HG02623 (cell line): ENCODE results near the gene SLC2A1.

Experiments used
- ATAC-seq: cut with Tn5 transposase; IDR thresholded peaks from one replicate; pipeline ENCODE4 v1.9.1; 2021; ENCODE audit warnings: moderate library complexity; ENCODE audit not compliant: unreplicated experiment

SLC2A1 gene

DNA sequence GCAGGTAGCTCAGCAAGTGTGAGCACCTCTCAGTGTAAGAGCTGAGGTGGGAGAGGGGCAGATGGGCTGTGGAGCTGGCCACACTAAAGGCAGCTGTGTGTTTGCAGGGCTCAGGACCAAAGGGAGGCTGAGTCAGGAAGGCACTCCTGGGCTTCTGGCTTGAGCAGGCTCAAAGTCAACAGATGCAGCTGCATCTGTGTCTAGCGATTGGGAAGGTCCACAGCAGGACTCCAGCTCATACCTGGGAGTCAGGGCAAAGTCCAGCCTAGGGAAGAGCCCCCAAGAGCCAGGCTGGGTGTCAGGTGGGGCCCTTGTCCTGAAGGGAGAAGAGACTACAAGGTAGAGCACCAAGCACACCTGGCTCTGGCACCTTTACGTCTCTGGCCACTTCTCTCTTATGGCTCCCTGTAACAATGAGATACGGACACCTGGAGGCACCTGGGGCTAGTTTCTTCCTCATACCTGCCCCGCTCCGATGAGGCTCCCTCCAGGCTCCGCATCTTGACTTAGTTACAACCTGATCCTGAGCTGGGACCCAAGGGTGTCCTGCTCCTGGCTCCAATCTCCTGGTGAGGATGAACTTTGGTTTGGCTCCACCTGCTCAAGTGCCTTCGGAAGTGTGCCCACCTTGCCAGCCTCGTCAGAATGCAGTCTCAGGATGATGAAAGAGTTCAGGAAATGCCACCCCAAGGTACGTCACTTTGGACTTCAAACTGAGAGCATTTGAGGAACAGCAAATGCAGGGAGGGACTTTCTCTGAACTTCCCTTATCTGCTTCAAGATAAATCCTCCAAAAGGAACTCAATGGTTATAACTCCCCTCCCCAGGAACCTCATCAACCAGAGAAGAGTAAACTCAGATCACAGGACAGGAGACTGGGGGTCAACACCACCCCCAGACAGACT, 21.5 kb upstream of the SLC2A1 start:
- no peak for ATAC-seq

DNA sequence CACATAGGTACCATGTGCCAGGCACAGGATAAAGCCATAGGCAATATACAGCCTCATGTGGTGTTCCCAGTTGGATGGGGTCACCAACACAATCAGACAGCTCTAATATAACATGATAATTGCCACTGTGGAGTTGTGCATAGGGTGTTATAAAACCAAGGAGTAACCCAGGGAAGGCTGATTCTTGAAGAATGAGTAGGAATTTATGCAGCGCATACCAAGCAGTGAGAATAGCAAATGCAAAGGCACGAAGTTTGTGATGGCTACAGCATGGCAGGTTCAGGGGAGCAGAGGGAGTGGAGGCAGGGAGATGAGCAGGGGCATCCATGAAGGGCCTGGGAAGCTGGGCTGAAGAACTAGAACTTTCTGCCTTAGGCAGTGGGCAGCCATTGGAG, 20.4 kb upstream of the SLC2A1 start:
- ATAC-seq = no peak

DNA sequence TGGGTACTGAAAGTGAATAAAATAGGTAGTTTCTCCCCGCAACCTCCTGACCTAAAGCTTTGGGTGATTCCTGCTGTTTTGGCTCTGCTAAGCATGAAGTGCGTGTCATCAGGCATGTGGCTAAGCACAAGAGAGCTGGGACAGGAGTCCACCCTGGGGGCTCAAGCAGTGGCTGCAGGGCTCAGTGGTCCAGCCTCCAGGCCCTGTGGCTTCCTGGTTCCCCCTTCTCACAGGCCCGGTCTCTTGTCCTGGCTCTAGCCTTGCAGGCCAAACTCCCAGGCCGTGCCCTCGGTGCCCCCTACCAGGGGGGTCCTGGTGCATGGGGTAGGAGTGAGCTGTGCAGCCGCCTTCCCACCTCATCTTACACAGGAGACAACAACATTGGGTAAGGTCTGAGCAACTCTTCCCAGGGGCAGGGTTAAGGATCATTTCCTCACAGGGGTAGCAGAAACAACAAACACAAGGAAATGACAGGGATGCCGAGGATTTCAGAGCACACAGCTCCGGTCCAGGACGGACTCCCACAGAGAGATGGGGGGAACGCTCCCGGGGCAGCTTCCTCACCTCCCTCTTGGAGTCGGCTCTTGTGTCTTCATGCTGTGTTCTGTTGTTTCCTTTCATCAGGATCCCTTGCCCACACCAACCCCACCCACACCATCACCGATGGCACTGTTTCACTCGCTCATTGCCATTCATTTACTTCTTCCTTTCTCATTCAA, 19.8 kb upstream of the SLC2A1 start:
- no peak for ATAC-seq

GRCh38 chr1:42977653-42978052, 19.0 kb upstream of the SLC2A1 start:
- ATAC-seq = no peak

- ATAC-seq = no peak
These were observed 17.0 kb upstream of the SLC2A1 start for GRCh38 chr1:42975561-42976225.

DNA sequence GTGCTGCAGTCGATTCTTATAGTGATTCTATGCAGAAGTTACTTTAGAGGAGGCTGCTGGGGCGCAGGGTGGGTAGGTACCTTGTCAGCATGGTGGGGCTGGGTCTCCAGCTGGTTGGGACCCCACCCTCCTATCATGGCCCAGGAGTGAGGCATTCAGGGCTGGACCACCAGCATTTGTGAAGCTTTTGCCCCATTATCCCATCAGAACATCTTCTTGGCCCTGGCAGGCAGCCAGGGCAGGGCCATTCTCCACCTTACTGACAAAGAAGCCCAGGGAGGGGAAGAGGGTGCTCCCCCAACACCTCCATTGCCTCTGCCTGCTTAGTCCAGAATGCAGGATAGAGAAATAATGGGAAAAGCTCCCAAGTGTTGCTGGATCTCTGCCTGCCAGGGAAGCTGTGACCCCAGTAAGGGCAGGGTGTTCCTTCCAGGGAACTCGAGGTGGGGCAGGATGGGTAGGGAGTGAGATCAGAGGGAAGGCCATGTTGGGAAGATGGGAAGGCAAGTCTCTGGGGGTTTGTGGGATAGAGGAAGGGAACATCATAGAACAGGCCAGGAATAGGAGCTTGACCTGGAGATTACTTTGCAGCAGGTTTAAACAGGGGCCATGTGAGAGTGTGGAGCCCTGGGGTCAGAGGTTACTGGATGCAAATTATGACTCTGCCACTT, 16.2 kb upstream of the SLC2A1 start:
- no peak for ATAC-seq

GRCh38 chr1:42973799-42974198, 15.1 kb upstream of the SLC2A1 start:
- ATAC-seq = no peak

- no peak for ATAC-seq
These were observed 14.6 kb upstream of the SLC2A1 start for GRCh38 chr1:42973286-42973685.

DNA sequence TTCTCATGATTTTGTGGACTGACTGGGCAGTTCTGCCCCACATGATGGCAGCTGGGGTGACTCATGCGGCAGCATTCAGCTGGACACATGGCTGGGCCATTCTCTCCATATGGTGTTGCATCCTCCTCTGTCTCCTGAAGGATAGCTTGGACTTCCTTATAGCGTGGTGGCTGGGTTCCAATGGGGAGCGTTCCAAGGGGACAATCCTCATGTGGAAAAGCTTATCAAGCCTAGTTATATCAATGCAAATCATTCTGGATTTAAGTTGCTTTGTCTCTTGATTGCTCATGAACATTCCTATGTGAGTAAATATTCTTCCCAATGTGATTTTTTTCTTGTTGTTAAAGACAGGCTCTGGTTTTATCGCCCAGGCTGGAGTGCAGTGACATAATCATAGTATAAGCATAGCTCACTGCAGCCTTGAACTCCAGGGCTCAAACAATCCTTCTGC, 13.2 kb upstream of the SLC2A1 start:
- no peak for ATAC-seq

DNA sequence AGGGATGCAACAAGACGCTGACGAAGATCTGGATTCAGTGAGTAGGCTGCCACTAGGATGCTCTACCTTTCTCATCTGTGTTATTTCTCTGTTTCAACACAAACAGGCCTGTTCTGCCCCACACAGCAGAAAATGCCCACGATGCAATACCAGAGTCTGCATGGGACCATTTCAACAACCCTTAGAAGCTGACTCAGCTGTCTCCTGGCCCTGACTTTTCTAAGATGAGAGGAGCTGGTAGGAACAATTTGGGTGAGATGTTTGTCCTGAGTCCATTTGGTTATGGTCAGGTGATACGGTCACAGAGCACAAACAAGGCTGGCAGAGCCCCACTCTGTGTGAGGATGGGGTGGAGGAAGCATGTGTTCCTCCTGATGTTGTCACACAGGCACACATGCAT, 11.5 kb upstream of the SLC2A1 start:
- ATAC-seq = no peak

GRCh38 chr1:42968654-42969053, 10.0 kb upstream of the SLC2A1 start:
- no peak for ATAC-seq

DNA sequence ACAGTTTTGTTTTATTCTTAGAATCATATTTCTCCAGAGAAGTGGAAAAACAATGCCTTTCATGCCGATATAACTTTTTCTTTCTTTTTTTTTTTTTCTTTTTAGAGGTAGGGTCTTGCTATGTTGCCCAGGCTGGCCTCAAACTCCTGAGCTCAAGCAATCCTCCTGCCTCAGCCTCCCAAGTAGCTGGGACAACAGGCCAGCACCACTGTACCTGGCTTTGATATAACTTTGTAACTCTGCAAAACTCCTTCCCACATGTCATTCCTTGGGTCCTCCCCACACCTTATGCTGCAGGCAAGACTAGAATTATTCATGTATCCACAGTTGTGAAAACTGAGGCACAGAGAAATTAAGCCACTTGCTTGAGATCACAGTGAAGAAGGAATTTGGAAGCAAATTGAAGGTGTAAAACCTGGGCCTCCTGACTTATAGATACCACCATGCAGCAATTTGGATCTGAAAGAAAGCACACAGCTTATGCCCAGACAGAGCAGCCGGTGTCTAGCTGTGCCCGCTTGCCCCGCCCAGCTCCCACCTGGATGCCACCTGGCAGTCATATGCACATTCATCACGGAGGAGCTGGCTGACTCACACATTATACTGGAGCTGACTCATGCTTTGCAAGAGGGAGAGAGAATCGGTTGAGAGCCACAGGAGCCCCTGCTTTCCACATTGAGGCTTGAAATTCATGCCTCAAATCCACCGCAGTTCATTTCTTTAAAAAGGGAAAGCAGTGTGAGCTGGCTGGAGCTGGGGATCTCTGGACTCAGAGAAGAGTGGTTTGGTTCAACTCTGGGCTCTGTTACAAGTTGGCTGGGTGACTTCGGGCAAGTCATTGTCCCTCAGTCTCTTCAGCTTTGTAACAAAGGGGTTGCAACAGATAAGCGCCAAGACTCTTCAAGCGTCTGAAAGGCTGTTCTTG, 8.3 kb upstream of the SLC2A1 start:
- ATAC-seq = no peak

- no peak for ATAC-seq
These were observed 6.7 kb upstream of the SLC2A1 start for GRCh38 chr1:42965378-42965777.

DNA sequence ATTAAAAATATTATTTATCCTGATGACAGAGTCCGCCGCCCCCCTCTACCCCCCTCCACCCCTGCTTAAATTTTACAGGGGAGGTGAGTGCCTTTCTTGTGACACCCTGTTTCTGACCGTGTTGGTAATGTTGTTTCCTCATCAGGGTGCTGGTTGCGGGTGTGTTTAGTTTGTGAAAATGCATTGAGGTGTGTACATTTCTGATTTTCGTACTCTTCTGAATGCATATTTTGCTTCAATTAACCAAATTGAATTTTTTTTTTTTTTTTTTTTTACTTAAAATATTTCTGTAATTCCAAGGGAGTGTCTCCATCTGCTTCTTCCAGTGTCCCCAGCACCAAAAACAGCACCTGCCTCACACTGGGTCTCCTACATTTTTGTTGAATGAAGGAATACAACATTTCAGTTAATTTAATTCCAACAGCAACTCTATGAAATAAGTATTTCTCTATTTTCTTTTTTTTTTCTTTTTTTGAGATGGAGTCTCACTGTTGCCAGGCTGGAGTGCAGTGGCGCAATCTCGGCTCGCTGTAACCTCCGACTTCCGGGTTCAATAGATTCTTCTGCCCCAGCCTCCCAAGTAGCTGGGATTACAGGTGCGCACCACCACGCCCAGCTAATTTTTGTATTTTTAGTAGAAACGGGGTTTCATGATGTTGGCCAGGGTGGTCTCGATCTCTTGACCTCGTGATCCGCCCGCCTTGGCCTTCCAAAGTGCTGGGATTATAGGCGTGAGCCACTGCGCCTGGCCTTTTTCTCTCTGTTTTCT, 5.6 kb upstream of the SLC2A1 start:
- ATAC-seq = no peak

DNA sequence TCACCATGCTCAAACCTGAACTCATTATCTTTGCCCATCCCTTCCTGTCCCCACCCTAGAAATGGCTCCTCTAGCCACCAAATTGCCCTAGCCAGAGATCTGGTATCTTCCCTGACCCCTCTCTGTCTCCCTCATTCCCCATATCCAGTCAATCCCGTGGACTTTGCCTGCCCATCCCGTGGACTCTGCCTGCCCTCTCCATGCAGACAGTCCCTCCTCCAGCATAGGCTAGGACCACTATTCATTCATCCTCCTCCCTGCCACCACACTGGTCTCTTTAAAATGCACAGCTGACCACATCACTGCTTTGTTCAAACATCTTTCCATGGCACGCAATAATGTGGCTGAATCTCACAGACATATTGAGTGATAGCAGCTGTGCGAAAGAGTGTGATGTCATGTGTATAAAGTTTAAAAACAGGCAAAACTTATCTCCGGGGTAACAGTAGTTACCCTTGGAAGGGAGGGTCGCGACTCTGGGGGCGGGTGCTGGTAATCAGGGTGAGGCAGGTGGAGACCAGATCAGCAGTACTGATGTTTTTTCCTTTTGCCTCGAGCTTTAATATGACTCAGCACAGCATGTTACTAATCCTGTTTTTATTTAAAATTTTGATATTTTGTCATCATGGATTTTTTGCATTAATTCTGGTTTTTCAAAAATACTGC, 4.8 kb upstream of the SLC2A1 start:
- ATAC-seq = no peak

DNA sequence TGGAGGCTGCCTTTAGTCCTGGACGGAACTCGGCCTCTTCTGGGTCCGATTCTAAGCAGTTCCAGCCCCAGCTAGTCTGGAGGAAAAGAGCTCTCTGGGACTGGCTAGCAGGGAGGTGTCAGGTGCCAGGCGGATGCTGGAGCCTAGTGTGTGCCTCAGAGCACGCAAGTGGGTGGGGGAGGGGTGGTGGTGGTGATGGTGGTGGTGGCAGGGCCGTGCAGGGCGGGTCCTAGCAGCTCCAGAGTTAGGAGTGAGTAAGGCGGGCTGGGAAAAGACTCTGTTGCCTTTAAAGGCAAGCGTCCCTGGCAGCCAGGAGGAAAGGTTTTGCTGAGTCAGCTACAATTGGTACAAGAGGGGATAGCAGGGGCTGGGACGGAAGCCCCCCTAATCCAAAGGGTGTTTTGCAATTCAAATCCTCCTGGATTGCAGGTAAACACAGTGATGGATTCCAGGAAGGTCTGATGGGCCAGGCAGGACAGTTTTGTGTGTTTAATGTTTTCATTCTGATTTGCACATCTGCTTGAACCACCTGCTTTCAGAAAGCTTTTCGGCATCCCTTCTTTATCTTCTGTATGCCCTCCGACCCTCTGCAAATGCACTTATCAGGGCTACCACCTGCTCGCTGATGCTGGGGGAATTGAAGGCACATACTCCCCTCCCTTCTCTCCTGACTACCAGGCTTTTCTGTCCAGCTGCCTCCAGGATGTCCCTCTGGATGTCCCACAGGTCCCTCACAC, 4.1 kb upstream of the SLC2A1 start:
- ATAC-seq = no peak

DNA sequence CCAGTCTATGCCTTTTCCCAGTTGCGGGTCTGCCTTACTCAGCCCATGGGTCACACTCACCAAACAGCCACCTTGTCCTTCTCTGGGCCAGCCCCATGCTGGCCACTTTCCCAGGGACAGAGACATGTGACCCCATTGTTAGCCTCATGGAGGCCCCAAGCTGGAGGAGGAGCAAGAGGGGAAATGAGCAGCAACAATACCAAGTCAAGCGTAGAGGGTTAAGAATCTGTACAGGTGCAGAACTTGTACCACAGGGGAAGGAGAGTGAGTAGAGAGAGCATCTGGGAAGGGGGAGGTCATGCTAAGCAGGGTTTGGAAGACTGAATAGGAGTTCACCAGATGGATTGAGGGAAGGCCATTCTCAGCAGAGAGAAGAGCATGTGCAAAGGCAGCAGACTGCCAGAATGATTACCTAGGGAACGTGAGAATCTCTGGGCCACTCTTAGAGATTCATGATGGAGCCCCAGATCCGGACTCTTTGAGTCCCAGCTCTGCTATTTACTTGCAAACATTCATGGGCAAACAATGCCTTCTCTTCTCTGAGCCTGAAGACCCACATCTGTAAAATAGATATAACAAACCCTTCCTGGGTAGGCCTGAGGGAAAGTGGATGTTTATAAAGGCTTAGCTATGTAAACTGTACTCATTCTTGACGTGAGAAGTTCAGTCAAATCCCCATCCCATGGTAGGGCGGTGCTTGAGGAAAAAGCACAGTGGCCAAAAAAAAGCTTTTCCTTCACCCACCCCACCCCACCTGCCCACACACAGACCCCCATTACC, 2.8 kb upstream of the SLC2A1 start:
- no peak for ATAC-seq
